Activated T-cell treated with anti-CD3 and anti-CD28 coated beads, Interleukin-2, amount 50 U/mL, for 4 hours (primary cell): Measurements from ENCODE around the gene USF1. TPM values are rescaled to one million over a fixed set of nuclear protein-coding genes. Genes with fewer than 3 reads are reported as not detected.
"Not testable (repeated sequence)": the region's sequence is repeated elsewhere in the genome, so short reads cannot be mapped to it uniquely, and the experiment has no call there.

Source experiments
- ATAC-seq, 2 donors: fragments of 200-7000 bp; cut with Tn5 transposase; one replicate each; pipeline ENCODE4 v1.10.0; 2021
- DNase-seq: peaks from one replicate; pipeline ENCODE4 v3.0.0-alpha.2; 2020
- H3K27me3 Mint-ChIP-seq: one replicate; pipeline ENCODE4 v1.8.0; 2021; ENCODE audit warnings: low read depth, mixed read lengths
- H3K36me3 Mint-ChIP-seq: one replicate; pipeline ENCODE4 v1.8.0; 2022; ENCODE audit warnings: mixed read lengths; ENCODE audit not compliant: insufficient read depth
- H3K4me1 Mint-ChIP-seq: one replicate; pipeline ENCODE4 v1.8.0; 2021; ENCODE audit warnings: low read depth, mixed read lengths
- H3K4me3 Mint-ChIP-seq: one replicate; pipeline ENCODE4 v1.8.0; 2021; ENCODE audit warnings: mild to moderate bottlenecking, moderate library complexity, mixed read lengths
- H3K9me3 Mint-ChIP-seq: one replicate; pipeline ENCODE4 v1.8.0; 2021; ENCODE audit warnings: mixed read lengths
- total RNA-seq, 3 donors: library from RNA; stranded (reverse); gene quantifications; one replicate each; pipeline ENCODE4 v1.2.1, GENCODE V29; 2021

Gene USF1
- total RNA-seq, 3 donors from 2014 or later, result 44.3 to 53.0 (median 44.9) TPM

DNA sequence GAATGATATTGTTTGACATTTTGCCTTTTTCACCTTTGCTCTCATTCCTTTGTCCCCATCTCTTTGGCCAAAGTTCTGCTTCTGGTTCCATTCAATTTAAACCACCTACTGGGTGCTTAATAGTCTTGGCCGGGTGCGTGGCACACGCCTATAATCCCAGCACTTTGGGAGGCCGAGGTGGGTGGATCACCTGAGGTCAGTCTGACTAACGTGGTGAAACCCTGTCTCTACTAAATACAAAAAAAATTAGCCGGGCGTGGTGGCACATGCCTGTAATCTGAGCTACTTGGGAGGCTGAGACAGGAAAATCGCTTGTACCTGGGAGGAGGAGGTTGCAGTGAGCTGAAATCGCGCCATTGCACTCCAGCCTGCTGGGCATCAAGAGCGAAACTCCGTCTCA is 23.3 kb downstream of the USF1 start:
- not testable (repeated sequence) for H3K4me3 Mint-ChIP-seq, H3K9me3 Mint-ChIP-seq, H3K27me3 Mint-ChIP-seq, ATAC-seq, DNase-seq
- peaks cover 42% of the 10 kb centered on the region for H3K4me1 Mint-ChIP-seq
- H3K36me3 Mint-ChIP-seq, result peaks cover 11% of the 10 kb centered on the region

DNA sequence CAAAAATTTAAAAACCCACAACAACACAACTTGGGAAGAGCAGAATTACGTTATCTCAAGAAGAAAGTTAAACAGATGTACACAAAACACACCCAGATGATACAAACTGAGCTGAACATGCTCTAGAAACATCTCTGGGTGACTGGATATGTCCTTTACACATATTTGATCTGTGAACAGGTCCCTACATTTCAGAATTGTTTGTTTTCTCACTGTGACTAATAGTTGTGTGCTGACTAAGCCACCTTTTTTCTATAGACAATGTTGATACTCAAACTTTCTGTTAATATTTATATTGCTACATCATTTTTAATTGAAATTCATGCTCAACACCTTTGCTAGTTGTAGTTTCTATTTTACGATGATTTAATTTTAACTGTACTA is 23.8 kb downstream of the USF1 start:
- peaks cover 3% of the 10 kb centered on the region for H3K9me3 Mint-ChIP-seq
- no peaks in the 10 kb centered on the region for H3K27me3 Mint-ChIP-seq
- peaks cover 40% of the 10 kb centered on the region for H3K4me1 Mint-ChIP-seq
- ATAC-seq (peak in 1 of 2 donors; percentile 30), DNase-seq (no peak)
- H3K4me3 Mint-ChIP-seq, result peak overlapping the region; percentile 86
- peaks cover 8% of the 10 kb centered on the region for H3K36me3 Mint-ChIP-seq

DNA sequence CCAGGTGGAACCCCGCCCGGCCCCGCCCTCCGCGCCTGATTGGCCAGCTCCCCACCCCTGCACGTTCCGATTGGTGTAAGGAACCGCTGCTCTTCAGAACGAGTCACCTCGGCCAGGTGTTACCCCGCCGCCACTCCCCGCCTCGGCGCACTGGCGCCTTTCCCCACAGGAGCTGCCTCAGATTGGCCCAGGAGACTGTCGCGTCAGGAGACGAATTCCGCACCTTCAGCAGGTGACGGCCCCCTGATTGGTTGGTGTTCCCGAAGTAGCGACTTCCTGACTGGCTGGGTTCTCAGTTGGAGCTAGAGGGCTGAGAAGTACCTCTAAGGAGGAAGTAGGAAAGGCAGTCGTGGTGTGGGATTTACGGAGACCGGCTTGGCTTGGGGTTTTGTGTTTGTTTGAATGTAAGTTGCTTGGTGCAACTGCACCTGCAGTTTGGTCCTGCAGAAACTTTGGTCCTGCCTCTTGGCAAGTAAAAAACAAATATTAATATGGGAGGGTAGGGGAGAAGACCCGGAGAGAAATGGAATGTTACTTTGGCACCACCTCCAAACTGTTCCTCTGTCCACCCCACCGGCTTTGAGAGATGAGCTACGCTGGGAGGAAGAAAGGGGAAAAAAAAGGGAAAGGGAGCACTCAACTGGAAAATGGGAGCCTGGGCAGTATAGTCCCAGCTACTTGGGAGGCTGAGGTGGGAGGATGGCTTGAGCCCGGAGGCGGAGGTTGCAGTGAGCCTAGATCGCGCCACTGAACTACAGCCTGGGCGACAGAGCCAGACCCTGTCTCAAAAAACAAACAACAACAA is 24.4 kb downstream of the USF1 start:
- Mint-ChIP-seq H3K27me3 (no peaks in the 10 kb centered on the region), H3K4me1 (peaks cover 36% of the 10 kb centered on the region), H3K4me3 (peak overlapping the region; percentile 86), H3K9me3 (no peaks in the 10 kb centered on the region), H3K36me3 (peaks cover 5% of the 10 kb centered on the region)
- peak; percentile 93 to 94 for ATAC-seq
- DNase-seq, result peak; percentile 84

DNA sequence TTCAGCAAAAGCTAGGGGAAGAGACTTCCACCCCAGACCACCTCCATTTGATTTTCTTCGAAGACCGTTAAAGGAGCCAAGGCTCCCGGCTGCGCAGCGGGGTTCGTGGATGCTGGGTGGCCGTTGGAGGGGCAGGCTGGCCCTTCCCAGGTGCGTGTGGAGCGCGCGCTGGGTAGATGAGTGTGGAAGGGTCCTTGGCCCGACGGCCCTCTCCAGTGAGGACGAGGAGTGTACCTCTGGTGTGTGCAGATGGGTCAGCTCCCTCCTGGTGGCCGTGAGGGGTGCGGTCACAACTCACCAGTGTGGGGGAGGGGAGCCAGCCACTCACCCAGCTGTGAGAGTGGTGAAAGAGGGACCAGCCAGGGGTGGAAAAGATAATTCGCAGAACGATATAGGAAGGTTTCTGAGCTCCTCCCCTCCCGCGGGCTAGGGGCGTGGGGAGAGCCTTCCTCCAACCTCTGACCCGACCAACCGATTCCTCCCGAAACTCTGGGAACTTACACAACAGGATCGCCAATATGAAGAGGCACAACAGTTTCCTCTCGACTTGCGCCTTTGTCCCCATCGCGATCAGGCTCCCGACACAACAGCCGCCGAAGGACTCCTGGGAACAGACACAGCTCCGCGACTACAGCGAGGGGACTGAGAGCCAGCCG is 25.1 kb downstream of the USF1 start, which contains the start of gene F11R:
Gene F11R (minus strand): TSS at position 644 of the 656 bp plus-strand sequence. CDS start 79 bp downstream, at position 565.
- H3K27me3 Mint-ChIP-seq, result no peaks in the 10 kb centered on the region
- H3K4me1 Mint-ChIP-seq, result peaks cover 36% of the 10 kb centered on the region
- peak within 1 kb of the TSS; percentile 86 for H3K4me3 Mint-ChIP-seq
- DNase-seq (peak; percentile 14), ATAC-seq (peak; percentile 27 to 42)
- H3K9me3 Mint-ChIP-seq, result no peaks in the 10 kb centered on the region
- H3K36me3 Mint-ChIP-seq, result peaks cover 5% of the 10 kb centered on the region

DNA sequence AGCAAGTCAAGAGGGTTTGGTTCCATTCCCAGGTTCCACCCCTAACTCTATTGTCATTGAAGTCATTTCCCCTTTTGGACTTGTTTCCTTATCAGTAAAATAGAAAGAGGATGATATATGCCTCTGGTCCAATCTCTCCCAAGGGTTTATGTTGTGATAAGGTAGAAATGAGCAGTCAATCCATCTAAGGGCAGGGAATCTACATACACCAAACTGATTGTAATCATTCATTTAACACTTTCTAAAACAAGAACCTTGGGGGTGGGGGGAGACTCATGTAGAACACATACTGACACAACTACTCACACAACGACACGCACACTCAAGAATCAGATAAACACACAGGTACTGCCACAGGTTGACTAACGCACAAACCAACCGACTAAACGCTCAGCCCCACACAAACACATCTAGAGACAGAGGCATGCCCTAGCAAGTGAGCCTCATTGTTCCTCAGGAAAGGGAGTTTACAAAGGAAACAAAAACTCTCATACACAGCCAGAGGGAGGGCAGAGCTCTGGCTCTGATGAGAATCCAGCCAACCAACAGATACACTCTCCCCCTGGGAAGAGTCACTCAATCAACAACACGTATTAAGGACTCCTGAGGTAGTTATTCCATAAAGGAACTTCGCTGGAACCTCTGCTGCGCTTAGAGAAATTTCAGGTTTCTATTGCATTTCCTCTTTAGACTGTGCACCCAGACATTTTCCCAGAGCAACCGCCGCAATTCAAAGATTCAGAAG is 25.9 kb downstream of the USF1 start:
- Mint-ChIP-seq H3K9me3 (no peaks in the 10 kb centered on the region), H3K4me3 (peak overlapping the region; percentile 86), H3K4me1 (peaks cover 32% of the 10 kb centered on the region), H3K27me3 (no peaks in the 10 kb centered on the region), H3K36me3 (peaks cover 4% of the 10 kb centered on the region)
- ATAC-seq (no peak), DNase-seq (no peak)

GRCh38 chr1:161019111-161019660 is 26.6 kb downstream of the USF1 start:
- not testable (repeated sequence) for H3K9me3 Mint-ChIP-seq, H3K27me3 Mint-ChIP-seq, DNase-seq, ATAC-seq, H3K36me3 Mint-ChIP-seq
- peaks cover 34% of the 10 kb centered on the region for H3K4me1 Mint-ChIP-seq
- H3K4me3 Mint-ChIP-seq, result peak overlapping the region; percentile 39

GRCh38 chr1:161018631-161018930 is 27.2 kb downstream of the USF1 start:
- Mint-ChIP-seq H3K27me3 (no peaks in the 10 kb centered on the region), H3K4me1 (peaks cover 40% of the 10 kb centered on the region), H3K4me3 (no peak overlapping the region), H3K9me3 (no peaks in the 10 kb centered on the region), H3K36me3 (peaks cover 3% of the 10 kb centered on the region)
- no peak for ATAC-seq
- no peak for DNase-seq

- ATAC-seq (no peak), DNase-seq (no peak)
- no peaks in the 10 kb centered on the region for H3K9me3 Mint-ChIP-seq
- no peak overlapping the region for H3K4me3 Mint-ChIP-seq
- no peaks in the 10 kb centered on the region for H3K27me3 Mint-ChIP-seq
- H3K4me1 Mint-ChIP-seq, result peaks cover 46% of the 10 kb centered on the region
- H3K36me3 Mint-ChIP-seq, result peaks cover 3% of the 10 kb centered on the region
These were observed 27.8 kb downstream of the USF1 start for GRCh38 chr1:161017756-161018630.

- not testable (repeated sequence) for ATAC-seq, H3K36me3 Mint-ChIP-seq, DNase-seq, H3K9me3 Mint-ChIP-seq, H3K4me3 Mint-ChIP-seq, H3K27me3 Mint-ChIP-seq
- peaks cover 49% of the 10 kb centered on the region for H3K4me1 Mint-ChIP-seq
These were observed 28.6 kb downstream of the USF1 start for GRCh38 chr1:161017181-161017580.

DNA sequence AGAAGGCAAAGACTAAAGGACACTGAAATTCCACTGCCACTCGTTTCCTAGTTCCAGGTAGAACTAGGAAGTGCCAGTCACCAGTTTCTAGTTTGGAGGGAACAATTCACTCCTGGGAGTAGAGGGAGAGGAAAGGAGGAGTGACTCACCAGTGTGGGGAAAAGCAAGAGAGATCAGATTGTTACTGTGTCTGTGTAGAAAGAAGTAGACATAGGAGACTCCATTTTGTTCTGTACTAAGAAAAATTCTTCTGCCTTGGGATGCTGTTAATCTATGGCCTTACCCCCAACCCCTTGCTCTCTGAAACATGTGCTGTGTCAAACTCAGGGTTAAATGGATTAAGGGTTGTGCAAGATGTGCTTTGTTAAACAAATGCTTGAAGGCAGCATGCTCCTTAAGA is 29.1 kb downstream of the USF1 start:
- not testable (repeated sequence) for H3K4me3 Mint-ChIP-seq, H3K27me3 Mint-ChIP-seq, H3K9me3 Mint-ChIP-seq, DNase-seq, ATAC-seq, H3K36me3 Mint-ChIP-seq
- H3K4me1 Mint-ChIP-seq, result peaks cover 50% of the 10 kb centered on the region

- Mint-ChIP-seq H3K9me3 (no peaks in the 10 kb centered on the region), H3K4me1 (peaks cover 34% of the 10 kb centered on the region), H3K4me3 (peak overlapping the region; percentile 79), H3K27me3 (no peaks in the 10 kb centered on the region), H3K36me3 (no peaks in the 10 kb centered on the region)
- DNase-seq, result peak; percentile 43
- peak; percentile 77 to 78 for ATAC-seq
These were observed 32.1 kb downstream of the USF1 start for GRCh38 chr1:161013488-161014230.

DNA sequence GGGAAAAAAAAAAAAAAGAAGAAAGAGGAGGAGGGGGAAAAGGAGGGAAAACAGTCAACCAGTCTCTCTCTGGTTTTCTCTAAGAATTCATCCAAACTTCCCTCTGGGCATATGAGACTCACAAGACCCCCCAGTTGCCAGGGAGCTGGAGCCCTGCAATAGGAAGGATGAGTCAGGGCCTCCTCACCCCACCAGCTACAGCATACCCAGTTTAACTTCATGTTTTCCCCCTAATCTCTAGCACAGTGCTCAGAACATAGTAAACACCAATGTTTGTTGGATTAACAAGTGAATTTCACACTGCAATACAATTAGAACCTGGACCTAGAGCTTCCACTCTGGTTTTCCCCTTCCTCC is 32.7 kb downstream of the USF1 start:
- Mint-ChIP-seq H3K27me3 (no peaks in the 10 kb centered on the region), H3K4me1 (peaks cover 34% of the 10 kb centered on the region), H3K9me3 (no peaks in the 10 kb centered on the region), H3K4me3 (peak overlapping the region; percentile 79), H3K36me3 (no peaks in the 10 kb centered on the region)
- ATAC-seq, result peak; percentile 40 to 58
- no peak for DNase-seq

DNA sequence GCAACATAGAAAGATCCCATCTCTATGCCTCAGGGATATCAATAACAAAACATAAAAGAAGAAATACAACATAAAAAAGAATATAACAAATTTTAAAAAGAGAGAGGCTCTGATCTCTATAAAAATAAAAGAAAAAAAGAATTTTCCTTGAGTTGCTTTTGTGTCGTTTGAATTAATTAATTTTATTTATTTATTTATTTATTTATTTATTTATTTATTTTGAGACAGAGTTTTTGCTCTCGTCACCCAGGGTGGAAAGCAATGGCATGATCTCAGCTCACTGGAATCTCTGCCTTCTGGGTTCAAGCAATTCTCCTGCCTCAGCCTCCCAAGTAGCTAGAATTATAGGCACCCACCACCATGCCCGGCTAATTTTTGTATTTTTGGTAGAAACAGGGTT is 33.4 kb downstream of the USF1 start:
- ATAC-seq (no peak), DNase-seq (no peak)
- Mint-ChIP-seq H3K4me1 (peaks cover 30% of the 10 kb centered on the region), H3K4me3 (no peak overlapping the region), H3K9me3 (no peaks in the 10 kb centered on the region), H3K27me3 (no peaks in the 10 kb centered on the region), H3K36me3 (no peaks in the 10 kb centered on the region)
